Measurements from ENCODE around the gene SLCO2A1. TPM values are rescaled to one million over a fixed set of nuclear protein-coding genes. Genes with fewer than 3 reads are reported as not detected.

SLCO2A1 gene
- total and polyA plus RNA-seq, 2 donors = 1.5 to 3.9 TPM

- 95% methylated on average over 5 of the region's 5 CpGs for WGBS
- no peak for DNase-seq (ENCODE audit: low read depth in 6 of 9, low spot score in 9 of 9)
- Histone ChIP-seq H3K4me3 (ENCODE audit: low read length in 2 of 2) (no peak overlapping the region), H3K9me3 (ENCODE audit: control insufficient read depth in 2 of 2, insufficient read depth in 1 of 2, low read length in 1 of 2) (no peaks in the 10 kb centered on the region), H3K27me3 (ENCODE audit: control insufficient read depth in 2 of 2, insufficient read depth in 1 of 2, low read length in 1 of 2) (no peaks in the 10 kb centered on the region), H3K27ac (ENCODE audit: low read depth in 1 of 2, low read length in 1 of 2) (no peak overlapping the region), H3K4me1 (ENCODE audit: control insufficient read depth in 2 of 2, insufficient read depth in 2 of 2, low read length in 2 of 2) (peaks cover 0 to under 1% of the 10 kb centered on the region in 2 donors), H3K36me3 (ENCODE audit: control insufficient read depth in 2 of 2, insufficient read depth in 2 of 2, low read length in 1 of 2) (no peaks in the 10 kb centered on the region)
Measured at GRCh38 chr3:134017490-134017889, 12.2 kb downstream of the SLCO2A1 start.

GRCh38 chr3:134014270-134014669, 15.5 kb downstream of the SLCO2A1 start:
- H3K36me3 ChIP-seq (ENCODE audit: control insufficient read depth in 2 of 2, insufficient read depth in 2 of 2, low read length in 1 of 2) = no peaks in the 10 kb centered on the region
- H3K4me3 ChIP-seq (ENCODE audit: low read length in 2 of 2) = no peak overlapping the region
- no peak overlapping the region for H3K27ac ChIP-seq (ENCODE audit: low read depth in 1 of 2, low read length in 1 of 2)
- no peak for DNase-seq (ENCODE audit: low read depth in 6 of 9, low spot score in 9 of 9)
- H3K9me3 ChIP-seq (ENCODE audit: control insufficient read depth in 2 of 2, insufficient read depth in 1 of 2, low read length in 1 of 2) = no peaks in the 10 kb centered on the region
- WGBS = 98% methylated on average over 2 of the region's 2 CpGs
- no peaks in the 10 kb centered on the region for H3K27me3 ChIP-seq (ENCODE audit: control insufficient read depth in 2 of 2, insufficient read depth in 1 of 2, low read length in 1 of 2)
- peaks cover 0 to 3% of the 10 kb centered on the region in 2 donors for H3K4me1 ChIP-seq (ENCODE audit: control insufficient read depth in 2 of 2, insufficient read depth in 2 of 2, low read length in 2 of 2)

- WGBS = 86% methylated on average over 3 of the region's 3 CpGs
Measured at GRCh38 chr3:134013280-134013679, 16.4 kb downstream of the SLCO2A1 start.

GRCh38 chr3:134009345-134010000, 20.3 kb downstream of the SLCO2A1 start:
- no peaks in the 10 kb centered on the region for H3K27me3 ChIP-seq (ENCODE audit: control insufficient read depth in 2 of 2, insufficient read depth in 1 of 2, low read length in 1 of 2)
- no peak for DNase-seq (ENCODE audit: low read depth in 6 of 9, low spot score in 9 of 9)
- H3K4me3 ChIP-seq (ENCODE audit: low read length in 2 of 2) = no peak overlapping the region
- H3K4me1 ChIP-seq (ENCODE audit: control insufficient read depth in 2 of 2, insufficient read depth in 2 of 2, low read length in 2 of 2) = peaks cover 0 to 3% of the 10 kb centered on the region in 2 donors
- peaks cover 0 to 2% of the 10 kb centered on the region in 2 donors for H3K9me3 ChIP-seq (ENCODE audit: control insufficient read depth in 2 of 2, insufficient read depth in 1 of 2, low read length in 1 of 2)
- no peak overlapping the region for H3K27ac ChIP-seq (ENCODE audit: low read depth in 1 of 2, low read length in 1 of 2)
- WGBS = 95% methylated on average over 5 of the region's 5 CpGs
- no peaks in the 10 kb centered on the region for H3K36me3 ChIP-seq (ENCODE audit: control insufficient read depth in 2 of 2, insufficient read depth in 2 of 2, low read length in 1 of 2)

More at GRCh38 chr3:134013280-134013679, 16.4 kb downstream of the SLCO2A1 start:
- Histone ChIP-seq H3K4me1 (ENCODE audit: control insufficient read depth in 2 of 2, insufficient read depth in 2 of 2, low read length in 2 of 2) (peaks cover 0 to 3% of the 10 kb centered on the region in 2 donors), H3K9me3 (ENCODE audit: control insufficient read depth in 2 of 2, insufficient read depth in 1 of 2, low read length in 1 of 2) (no peaks in the 10 kb centered on the region), H3K27ac (ENCODE audit: low read depth in 1 of 2, low read length in 1 of 2) (no peak overlapping the region), H3K36me3 (ENCODE audit: control insufficient read depth in 2 of 2, insufficient read depth in 2 of 2, low read length in 1 of 2) (no peaks in the 10 kb centered on the region), H3K27me3 (ENCODE audit: control insufficient read depth in 2 of 2, insufficient read depth in 1 of 2, low read length in 1 of 2) (no peaks in the 10 kb centered on the region), H3K4me3 (ENCODE audit: low read length in 2 of 2) (no peak overlapping the region)
- no peak for DNase-seq (ENCODE audit: low read depth in 6 of 9, low spot score in 9 of 9)

- 65% methylated on average over 2 of the region's 2 CpGs for WGBS
- Histone ChIP-seq H3K27me3 (ENCODE audit: control insufficient read depth in 2 of 2, insufficient read depth in 1 of 2, low read length in 1 of 2) (no peaks in the 10 kb centered on the region), H3K4me3 (ENCODE audit: low read length in 2 of 2) (no peak overlapping the region), H3K36me3 (ENCODE audit: control insufficient read depth in 2 of 2, insufficient read depth in 2 of 2, low read length in 1 of 2) (no peaks in the 10 kb centered on the region), H3K27ac (ENCODE audit: low read depth in 1 of 2, low read length in 1 of 2) (no peak overlapping the region), H3K4me1 (ENCODE audit: control insufficient read depth in 2 of 2, insufficient read depth in 2 of 2, low read length in 2 of 2) (peaks cover 0 to 3% of the 10 kb centered on the region in 2 donors), H3K9me3 (ENCODE audit: control insufficient read depth in 2 of 2, insufficient read depth in 1 of 2, low read length in 1 of 2) (peaks cover 0 to 3% of the 10 kb centered on the region in 2 donors)
- DNase-seq (ENCODE audit: low read depth in 6 of 9, low spot score in 9 of 9) = no peak
Measured at GRCh38 chr3:134008630-134009156, 21.0 kb downstream of the SLCO2A1 start.

- no peak overlapping the region for H3K4me3 ChIP-seq (ENCODE audit: low read length in 2 of 2)
- 80% methylated on average over 3 of the region's 3 CpGs for WGBS
- H3K27me3 ChIP-seq (ENCODE audit: control insufficient read depth in 2 of 2, insufficient read depth in 1 of 2, low read length in 1 of 2) = no peaks in the 10 kb centered on the region
- DNase-seq (ENCODE audit: low read depth in 6 of 9, low spot score in 9 of 9) = no peak
- H3K9me3 ChIP-seq (ENCODE audit: control insufficient read depth in 2 of 2, insufficient read depth in 1 of 2, low read length in 1 of 2) = peaks cover 0 to 3% of the 10 kb centered on the region in 2 donors
- H3K4me1 ChIP-seq (ENCODE audit: control insufficient read depth in 2 of 2, insufficient read depth in 2 of 2, low read length in 2 of 2) = peaks cover 0 to 3% of the 10 kb centered on the region in 2 donors
- H3K36me3 ChIP-seq (ENCODE audit: control insufficient read depth in 2 of 2, insufficient read depth in 2 of 2, low read length in 1 of 2) = no peaks in the 10 kb centered on the region
- H3K27ac ChIP-seq (ENCODE audit: low read depth in 1 of 2, low read length in 1 of 2) = no peak overlapping the region
Measured at GRCh38 chr3:134007819-134008218, 21.9 kb downstream of the SLCO2A1 start.

- Histone ChIP-seq H3K9me3 (ENCODE audit: control insufficient read depth in 2 of 2, insufficient read depth in 1 of 2, low read length in 1 of 2) (peaks cover 0 to 3% of the 10 kb centered on the region in 2 donors), H3K36me3 (ENCODE audit: control insufficient read depth in 2 of 2, insufficient read depth in 2 of 2, low read length in 1 of 2) (no peaks in the 10 kb centered on the region), H3K4me3 (ENCODE audit: low read length in 2 of 2) (no peak overlapping the region), H3K27ac (ENCODE audit: low read depth in 1 of 2, low read length in 1 of 2) (no peak overlapping the region), H3K27me3 (ENCODE audit: control insufficient read depth in 2 of 2, insufficient read depth in 1 of 2, low read length in 1 of 2) (no peaks in the 10 kb centered on the region), H3K4me1 (ENCODE audit: control insufficient read depth in 2 of 2, insufficient read depth in 2 of 2, low read length in 2 of 2) (no peaks in the 10 kb centered on the region)
- DNase-seq (ENCODE audit: low read depth in 6 of 9, low spot score in 9 of 9) = no peak
- 95% methylated on average over 4 of the region's 4 CpGs for WGBS
Measured at GRCh38 chr3:134004841-134005240, 24.9 kb downstream of the SLCO2A1 start.

- no peaks in the 10 kb centered on the region for H3K36me3 ChIP-seq (ENCODE audit: control insufficient read depth in 2 of 2, insufficient read depth in 2 of 2, low read length in 1 of 2)
- no peak overlapping the region for H3K27ac ChIP-seq (ENCODE audit: low read depth in 1 of 2, low read length in 1 of 2)
- no peak overlapping the region for H3K4me3 ChIP-seq (ENCODE audit: low read length in 2 of 2)
- no peak for DNase-seq (ENCODE audit: low read depth in 6 of 9, low spot score in 9 of 9)
- WGBS = 97% methylated on average over 5 of the region's 5 CpGs
- no peaks in the 10 kb centered on the region for H3K27me3 ChIP-seq (ENCODE audit: control insufficient read depth in 2 of 2, insufficient read depth in 1 of 2, low read length in 1 of 2)
- H3K4me1 ChIP-seq (ENCODE audit: control insufficient read depth in 2 of 2, insufficient read depth in 2 of 2, low read length in 2 of 2) = no peaks in the 10 kb centered on the region
- H3K9me3 ChIP-seq (ENCODE audit: control insufficient read depth in 2 of 2, insufficient read depth in 1 of 2, low read length in 1 of 2) = peaks cover 0 to 3% of the 10 kb centered on the region in 2 donors
Measured at GRCh38 chr3:134003066-134003465, 26.7 kb downstream of the SLCO2A1 start.

GRCh38 chr3:134002306-134002705, 27.4 kb downstream of the SLCO2A1 start:
- Histone ChIP-seq H3K9me3 (ENCODE audit: control insufficient read depth in 2 of 2, insufficient read depth in 1 of 2, low read length in 1 of 2) (peaks cover 0 to 3% of the 10 kb centered on the region in 2 donors), H3K4me1 (ENCODE audit: control insufficient read depth in 2 of 2, insufficient read depth in 2 of 2, low read length in 2 of 2) (no peaks in the 10 kb centered on the region), H3K27ac (ENCODE audit: low read depth in 1 of 2, low read length in 1 of 2) (no peak overlapping the region), H3K36me3 (ENCODE audit: control insufficient read depth in 2 of 2, insufficient read depth in 2 of 2, low read length in 1 of 2) (no peaks in the 10 kb centered on the region), H3K4me3 (ENCODE audit: low read length in 2 of 2) (no peak overlapping the region), H3K27me3 (ENCODE audit: control insufficient read depth in 2 of 2, insufficient read depth in 1 of 2, low read length in 1 of 2) (no peaks in the 10 kb centered on the region)
- WGBS = 94% methylated on average over 1 of the region's 1 CpG
- DNase-seq (ENCODE audit: low read depth in 6 of 9, low spot score in 9 of 9) = no peak
